Cortex of kidney (tissue), 1 donor: ENCODE results near the gene FAM110A.
"Not testable (repeated sequence)": the region's sequence is repeated elsewhere in the genome, so short reads cannot be mapped to it uniquely, and the experiment has no call there.

Experiments used
- DNase-seq: peaks from one replicate; lab custom pipeline; 2025; lab: John Stamatoyannopoulos, UW

FAM110A gene

GRCh38 chr20:844473-845225 lies 11.1 kb downstream of the FAM110A start:
- DNase-seq, result no peak

DNA sequence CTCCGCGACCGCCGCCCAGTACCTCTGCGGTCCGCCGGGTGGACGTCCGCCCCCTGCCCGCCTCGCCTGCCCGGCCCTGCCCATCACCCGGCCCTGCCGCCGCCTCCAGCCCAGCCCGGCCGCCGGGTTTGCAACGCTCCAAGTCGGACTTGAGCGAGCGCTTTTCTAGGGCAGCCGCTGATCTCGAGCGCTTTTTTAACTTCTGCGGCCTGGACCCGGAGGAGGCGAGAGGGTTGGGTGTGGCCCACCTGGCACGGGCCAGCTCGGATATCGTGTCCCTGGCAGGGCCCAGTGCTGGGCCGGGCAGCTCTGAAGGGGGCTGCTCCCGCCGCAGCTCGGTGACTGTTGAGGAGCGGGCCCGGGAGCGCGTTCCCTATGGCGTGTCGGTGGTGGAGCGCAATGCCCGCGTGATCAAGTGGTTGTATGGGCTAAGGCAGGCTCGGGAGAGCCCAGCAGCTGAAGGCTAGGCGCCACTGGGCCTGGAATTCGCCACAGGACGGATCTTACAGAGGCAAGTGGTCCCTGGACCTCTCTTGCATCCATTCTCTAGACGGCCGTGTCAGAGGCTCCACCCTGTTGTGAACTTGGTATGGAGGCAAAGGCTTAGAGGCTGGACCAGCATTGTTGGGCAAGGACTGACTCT lies 11.8 kb downstream of the FAM110A start:
- DNase-seq, result no peak

DNA sequence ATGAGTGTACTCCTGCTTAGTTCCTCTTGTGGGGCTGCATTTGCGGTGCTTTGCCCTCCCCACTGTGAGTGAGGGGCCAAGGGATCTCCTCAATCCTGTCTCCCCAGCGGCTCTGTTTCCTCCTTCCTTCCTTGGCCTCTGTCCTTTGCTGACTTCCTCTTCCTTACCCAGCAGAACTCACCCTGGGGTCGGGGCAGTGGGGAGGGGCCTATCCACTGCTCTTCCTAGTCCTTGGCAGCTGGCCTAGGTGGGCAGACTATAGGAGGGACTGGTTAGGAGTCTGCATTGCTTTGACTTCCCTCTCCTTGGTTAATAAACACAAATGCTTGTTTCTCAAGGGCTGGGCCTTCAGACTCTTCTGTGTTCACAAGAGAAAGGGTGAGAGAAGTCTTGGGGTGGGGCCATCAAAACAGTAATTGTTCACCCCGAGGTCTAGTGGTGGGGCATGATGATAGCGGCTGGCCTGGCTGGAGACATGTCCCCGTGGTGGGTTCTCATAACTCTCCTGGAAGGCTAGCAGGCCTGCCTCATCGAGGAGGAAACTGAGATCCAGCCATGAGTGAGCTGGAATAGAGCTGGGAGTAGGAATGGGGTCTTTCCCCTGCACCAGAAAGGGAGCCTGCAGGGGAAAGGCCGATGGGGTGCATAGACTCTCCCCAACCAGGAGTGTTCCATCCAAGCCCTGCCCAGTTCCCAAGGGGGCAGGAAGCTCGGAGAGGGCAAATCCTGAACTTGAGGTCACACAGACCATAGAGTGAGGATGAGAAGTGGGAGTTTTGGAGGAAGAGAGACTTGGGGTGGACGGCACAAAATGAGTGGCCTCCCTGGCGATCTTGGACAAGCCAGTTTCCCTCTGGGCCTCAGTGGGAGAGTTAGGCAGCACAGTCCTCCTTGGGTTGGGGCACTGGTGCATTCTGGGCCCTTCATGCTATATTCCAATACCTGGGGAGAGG lies 12.7 kb downstream of the FAM110A start:
- DNase-seq, result no peak

DNA sequence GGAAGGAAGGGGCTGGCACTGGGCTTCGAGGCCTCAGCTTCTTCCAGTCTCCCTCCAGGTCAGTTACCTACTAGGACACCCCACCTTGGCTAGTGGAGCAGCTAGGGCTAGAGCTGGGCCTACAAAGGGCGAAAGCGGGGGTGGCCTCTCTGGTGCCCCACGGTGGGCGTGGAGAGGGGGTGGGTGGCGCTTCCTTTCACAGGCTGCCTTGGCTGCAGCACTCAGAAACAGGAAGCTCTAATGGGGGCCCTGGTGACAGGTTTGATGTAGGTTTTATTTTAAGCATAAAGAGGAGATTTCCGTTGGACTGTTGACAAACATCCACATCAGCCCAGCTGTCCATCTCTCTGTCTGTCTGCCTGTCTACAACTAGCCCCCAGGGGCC lies 13.4 kb downstream of the FAM110A start:
- no peak for DNase-seq

- DNase-seq, result no peak
Measured at GRCh38 chr20:848193-848592, 14.7 kb downstream of the FAM110A start.

DNA sequence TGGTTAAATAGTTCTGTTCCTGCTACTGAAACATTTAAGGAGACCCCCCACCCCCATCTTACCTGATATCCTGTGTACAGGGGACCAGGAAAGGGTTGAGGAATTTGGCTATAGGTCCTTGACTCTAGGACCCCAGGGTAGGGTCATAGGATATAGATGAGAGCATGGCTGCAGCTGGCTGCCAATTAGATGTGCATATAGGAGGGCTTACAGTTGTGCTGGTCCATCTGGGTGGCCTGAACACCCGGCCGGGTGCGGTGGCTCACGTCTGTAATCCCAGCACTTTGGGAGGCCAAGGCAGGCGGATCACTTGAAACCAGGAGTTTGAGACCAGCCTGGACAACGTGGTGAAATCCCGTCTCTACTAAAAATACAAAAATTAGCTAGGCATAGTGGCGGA lies 15.2 kb downstream of the FAM110A start:
- DNase-seq, result not testable (repeated sequence)

GRCh38 chr20:853406-853996 lies 20.0 kb downstream of the FAM110A start:
- DNase-seq, result no peak

DNA sequence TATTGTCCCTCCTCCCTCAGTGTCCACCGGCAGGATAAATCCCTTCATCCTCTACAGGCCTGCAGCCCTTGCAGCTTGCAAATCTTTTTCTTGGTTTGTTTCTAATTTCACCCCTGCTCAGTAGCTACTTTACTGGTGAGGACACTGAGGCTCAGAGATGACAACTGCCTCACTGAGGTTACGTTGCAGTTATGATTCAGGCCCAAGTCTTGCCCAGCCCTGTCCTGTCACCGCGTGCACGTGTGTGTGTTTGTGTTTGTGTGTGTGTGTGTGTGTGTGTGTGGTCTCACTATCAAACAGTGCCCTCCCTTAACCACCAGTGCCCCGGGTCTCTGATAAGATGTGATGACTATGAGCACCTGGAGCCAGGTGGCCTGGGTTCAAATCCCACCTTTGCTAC lies 21.1 kb downstream of the FAM110A start:
- no peak for DNase-seq

GRCh38 chr20:855466-856360 lies 22.2 kb downstream of the FAM110A start:
- DNase-seq, result no peak

GRCh38 chr20:856361-856775 lies 22.9 kb downstream of the FAM110A start:
- DNase-seq, result no peak

DNA sequence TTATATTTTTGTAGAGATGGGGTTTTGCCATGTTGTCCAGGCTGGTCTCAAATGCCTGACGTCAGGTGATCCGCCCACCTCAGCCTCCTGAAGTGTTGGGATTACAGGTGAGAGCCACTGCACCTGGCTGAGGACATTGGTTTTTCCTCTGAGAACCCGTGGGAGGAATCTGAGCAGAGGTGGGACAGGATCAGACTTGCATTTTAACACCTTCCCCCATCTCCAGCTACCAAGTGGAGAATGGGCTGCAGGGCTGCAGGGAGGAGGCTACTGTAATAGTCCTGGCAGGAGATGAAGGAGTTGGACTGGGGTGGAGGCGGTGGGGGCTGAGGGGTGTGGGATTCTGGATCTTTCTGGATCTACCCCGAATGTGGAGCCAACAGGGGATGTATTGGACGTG lies 24.5 kb downstream of the FAM110A start:
- DNase-seq, result no peak

- no peak for DNase-seq
Measured at GRCh38 chr20:859751-860231, 26.3 kb downstream of the FAM110A start.

GRCh38 chr20:860891-861290 lies 27.4 kb downstream of the FAM110A start:
- DNase-seq, result no peak

DNA sequence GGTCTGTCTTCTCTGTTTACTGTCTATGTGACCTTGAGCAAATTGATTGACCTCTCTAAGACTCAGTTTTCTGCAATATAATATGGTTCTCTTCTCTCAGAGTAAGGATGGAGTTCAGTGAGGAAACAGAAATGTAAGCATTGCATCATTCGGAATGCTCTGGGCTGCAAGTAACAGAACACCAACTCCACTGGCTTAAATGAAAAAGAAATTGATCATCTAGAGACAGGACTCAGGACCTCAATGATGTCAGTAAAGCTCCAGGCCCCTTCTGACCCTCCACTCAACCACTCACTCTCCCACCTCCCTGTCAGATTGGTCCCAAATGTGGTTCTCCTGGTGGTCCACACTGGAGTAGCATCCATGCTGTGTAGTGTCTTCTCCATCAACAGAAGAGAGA lies 31.9 kb downstream of the FAM110A start:
- DNase-seq, result no peak

DNA sequence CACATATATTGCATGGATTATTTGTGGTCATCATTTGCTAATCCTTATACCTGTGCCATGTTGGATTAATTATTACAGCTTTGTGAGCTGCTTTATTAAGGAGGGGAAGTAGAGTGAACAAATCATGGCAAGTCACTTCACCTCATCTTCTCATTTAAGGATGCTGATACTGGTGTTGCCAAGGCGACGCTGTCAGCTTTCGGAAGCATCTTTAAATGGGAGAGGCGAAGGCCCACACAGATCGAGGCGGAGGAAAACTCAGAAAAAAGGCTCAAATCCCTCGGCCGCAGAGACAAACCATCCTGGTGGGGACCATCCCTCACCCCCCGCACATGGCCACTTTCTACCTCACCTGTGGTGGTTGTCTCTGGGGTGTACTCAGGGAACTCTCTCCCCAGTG lies 34.8 kb downstream of the FAM110A start:
- DNase-seq, result no peak

DNA sequence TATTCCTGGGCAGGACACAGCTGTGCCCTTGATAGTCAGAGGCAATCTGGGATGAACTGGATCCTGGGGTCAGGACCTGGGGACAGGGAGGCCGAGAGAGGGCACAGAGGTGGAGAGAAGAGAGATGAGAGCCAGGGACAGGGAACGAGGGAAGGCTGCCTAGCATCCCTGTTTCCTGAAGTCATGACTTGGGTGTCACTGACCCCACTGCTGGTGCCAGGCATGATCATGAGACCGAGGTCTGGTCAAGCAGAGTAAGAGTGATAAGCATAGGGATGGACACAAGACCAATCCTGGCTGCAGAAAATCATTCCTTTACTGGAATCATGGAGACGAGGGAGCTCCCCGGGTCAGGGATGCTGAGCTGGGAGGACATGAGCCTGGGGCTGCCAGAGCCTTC lies 36.1 kb downstream of the FAM110A start:
- DNase-seq, result no peak

DNA sequence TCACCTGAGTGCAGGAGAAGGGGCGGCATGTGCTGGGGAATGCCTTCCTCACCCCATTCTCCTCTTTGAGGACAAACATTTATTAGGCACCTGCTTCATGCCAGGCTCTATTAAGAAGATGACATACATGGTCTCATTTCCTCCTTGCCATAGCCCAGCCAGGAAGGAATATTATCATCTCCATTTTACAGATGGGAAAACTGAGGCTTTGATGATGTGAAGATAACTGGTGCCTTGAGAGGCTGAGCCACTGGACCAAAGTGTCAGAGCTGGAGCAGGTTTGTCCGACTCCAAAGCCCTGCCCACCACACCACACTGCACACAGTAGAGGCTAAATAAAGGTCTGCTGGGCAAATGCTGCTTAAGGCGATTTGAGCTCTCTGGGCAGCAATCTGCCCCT lies 37.2 kb downstream of the FAM110A start:
- DNase-seq, result no peak

GRCh38 chr20:871436-871835 lies 37.9 kb downstream of the FAM110A start:
- no peak for DNase-seq

DNA sequence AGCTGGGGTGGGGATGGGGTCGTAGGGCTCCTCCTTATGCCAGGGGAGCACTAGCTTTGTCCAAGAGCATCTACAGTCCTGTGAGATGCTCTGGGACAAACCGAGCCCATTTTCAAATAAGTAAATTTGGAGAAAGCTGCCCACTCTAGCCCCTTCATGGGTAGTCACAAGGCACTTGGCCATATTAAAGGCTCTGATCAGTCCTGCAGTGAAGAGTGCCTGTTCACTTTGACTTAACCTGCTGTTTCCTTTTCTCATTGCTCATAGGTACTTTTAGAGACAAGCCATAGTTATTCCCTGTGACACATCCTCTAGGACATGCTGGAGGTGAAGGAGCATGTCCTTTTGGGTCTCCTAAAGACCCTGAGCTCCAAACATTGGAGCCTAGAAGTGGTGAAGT lies 38.4 kb downstream of the FAM110A start:
- DNase-seq, result no peak

DNA sequence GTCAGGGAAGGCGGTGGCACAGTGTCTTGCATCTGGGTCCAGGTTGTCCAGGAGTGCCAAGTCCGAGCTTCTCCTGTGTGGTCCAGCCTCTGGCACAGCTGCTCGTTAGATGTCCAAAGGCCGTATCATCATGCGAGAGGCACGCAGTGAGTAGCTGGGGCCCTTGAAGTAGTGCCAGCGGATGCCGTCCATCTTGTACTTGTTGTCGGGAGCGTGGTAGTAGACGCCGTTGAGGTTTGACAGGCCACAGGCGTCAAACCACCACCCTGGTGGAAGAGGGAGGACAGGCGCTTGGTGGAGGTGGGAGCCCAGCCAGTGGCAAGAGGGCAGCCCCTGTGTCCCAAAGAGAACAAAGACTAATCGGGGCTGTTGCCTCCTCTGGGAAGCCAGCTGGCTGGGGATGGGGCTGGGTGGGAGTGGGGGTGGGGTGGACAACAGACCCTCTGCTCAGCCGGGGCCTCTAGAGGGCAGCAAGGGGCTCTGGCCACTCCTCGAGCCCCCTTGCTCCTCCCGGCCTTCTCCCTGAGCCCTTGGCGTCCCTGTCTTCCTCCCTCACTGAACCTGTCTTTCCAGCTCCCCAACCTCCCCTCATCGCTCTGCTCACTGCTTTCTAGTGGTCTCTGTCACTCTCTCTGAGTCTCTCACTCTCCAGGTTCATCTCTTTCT lies 39.5 kb downstream of the FAM110A start:
- DNase-seq, result no peak
